DMS114 treated with DMSO at 0.1 percent for 48 hours (cell line): ENCODE results near the gene DLG4.

Experiments used
- DNase-seq: peaks from one replicate; lab custom pipeline; 2025; ENCODE audit not compliant: unreplicated experiment; lab: John Stamatoyannopoulos, UW

The DLG4 gene

GRCh38 chr17:7219812-7220592, at the start of gene DLG4, which contains the start of gene ACADVL:
Gene DLG4 (minus strand): TSS chr17:7219836.
Gene ACADVL (plus strand): TSS chr17:7219938. CDS start chr17:7219985, 47 bp downstream.
- peak; percentile 55 for DNase-seq

- DNase-seq, result no peak
These were observed 47.1 kb upstream of the DLG4 start for GRCh38 chr17:7266784-7267183.

DNA sequence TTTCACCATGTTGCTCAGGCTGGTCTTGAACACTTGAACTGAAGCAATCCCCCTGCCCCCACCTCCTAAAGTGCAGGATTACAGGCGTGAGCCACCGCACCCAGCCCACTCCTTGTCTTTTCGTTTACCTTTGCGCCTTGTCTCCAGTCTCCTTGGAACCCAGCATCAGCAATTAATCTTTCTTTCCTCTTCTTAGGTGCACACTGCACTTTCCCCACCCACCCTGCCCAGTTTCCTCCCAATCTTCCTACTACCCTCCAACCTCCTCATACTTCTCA, 44.1 kb upstream of the DLG4 start:
- no peak for DNase-seq

- no peak for DNase-seq
These were observed 43.5 kb upstream of the DLG4 start for GRCh38 chr17:7262935-7263800.

GRCh38 chr17:7262192-7262934, 42.7 kb upstream of the DLG4 start, which contains the start of gene CLDN7:
Gene CLDN7 (minus strand): TSS chr17:7262478. CDS start chr17:7262043, 435 bp downstream.
- no peak for DNase-seq

DNA sequence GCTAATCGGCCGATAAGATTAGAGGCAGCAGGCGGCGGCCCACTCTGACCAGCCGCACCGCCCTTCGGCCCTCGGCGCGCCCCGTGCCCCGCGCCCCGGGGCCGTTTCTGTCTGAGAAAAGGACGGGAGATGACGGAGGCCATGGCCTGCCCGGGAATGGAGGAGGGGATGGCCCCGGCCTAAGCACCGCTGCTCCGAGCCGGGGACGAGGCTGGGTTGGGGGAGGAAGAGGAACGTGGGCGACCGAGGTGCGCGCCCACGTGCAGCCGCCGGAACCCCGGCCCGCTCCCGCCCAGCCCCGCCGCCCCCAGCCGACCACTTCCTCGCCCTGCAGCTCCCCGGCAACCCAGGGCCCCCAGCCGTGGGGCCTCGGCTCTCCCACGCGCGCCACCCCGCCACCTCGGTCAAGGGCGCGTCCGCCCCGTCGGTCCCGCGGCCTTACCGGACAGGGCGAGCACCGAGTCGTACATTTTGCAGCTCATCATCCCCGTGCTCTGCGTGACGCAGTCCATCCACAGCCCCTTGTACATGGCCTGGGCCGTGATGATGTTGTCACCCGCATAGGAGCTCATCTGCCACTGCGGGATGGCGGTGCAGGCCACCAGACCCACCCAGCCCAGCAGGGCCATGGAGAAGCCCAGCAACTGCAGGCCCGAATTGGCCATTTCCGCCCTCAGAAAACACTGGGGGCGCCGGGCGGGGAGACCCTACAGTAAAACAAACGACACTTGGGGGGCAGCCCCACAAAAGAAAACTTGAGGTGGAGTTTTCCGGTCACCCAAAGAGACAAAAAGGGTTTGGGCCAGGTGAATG, 41.9 kb upstream of the DLG4 start:
- no peak for DNase-seq

DNA sequence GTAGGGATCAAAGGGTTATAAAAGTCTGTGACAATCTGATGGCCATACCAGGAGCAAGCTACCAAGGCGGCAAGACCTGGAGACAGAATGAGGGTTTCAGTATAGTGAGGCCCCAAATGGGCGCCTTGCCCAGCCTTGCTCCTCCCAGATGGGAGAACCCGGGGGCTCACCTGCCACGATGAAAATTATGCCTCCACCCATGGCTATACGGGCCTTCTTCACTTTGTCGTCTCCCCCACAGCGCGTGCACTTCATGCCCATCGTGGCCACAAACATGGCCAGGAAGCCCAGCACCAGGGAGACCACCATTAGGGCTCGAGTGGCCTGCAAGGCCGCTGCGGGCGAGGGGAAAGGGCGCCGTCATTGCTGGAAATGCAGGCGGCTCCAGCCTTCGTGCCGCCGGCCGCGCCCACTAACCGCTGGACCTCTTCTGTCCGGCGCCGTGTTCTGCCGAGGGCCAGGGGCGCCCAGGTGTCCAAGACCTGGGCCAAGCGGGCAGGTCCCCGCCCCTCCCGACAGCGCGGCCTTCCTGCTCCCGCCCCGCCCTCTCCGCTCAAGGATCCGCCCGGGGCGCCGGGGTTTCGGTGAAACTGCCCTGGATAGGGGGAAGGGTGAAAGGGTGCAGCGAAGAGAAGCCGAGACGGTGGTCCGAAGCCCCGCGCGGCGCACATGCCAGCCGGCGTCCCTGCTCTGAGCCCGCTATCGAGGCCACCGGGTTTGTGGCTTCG, 41.2 kb upstream of the DLG4 start:
- DNase-seq, result no peak

DNA sequence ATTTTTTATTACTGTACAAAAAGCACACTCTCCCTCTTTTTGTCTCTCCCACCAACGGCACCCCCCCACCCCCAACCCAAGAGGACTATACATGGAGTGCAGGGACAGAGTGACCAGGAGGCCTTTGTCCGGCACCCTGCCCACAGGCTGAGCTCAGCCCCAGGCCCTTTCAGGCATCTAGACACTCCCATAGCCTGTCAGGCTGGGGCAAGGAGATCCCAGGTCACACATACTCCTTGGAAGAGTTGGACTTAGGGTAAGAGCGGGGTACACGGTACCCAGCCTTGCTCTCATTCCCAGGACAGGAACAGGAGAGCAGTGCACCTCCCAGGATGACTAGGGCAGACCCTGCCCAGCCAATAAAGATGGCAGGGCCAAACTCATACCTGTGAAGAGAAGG, 40.5 kb upstream of the DLG4 start:
- DNase-seq, result no peak

DNA sequence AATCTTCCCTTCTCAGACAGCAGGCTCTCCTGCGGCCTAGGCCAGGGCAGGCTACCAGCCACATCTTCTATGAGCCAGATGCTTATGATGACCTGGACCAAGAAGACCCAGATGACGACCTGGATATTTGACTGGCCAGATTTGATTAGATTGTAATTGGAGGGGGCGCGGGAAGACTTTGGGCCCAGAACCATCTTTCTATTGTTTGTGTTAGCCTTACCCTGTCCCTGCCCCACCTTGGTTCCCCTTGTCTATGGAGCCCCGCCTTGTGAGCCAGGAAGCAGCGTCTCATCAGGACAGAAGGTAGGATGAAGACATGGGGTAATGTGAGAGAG, 39.9 kb upstream of the DLG4 start:
- DNase-seq, result no peak

GRCh38 chr17:7258731-7259554, 39.3 kb upstream of the DLG4 start:
- no peak for DNase-seq

DNA sequence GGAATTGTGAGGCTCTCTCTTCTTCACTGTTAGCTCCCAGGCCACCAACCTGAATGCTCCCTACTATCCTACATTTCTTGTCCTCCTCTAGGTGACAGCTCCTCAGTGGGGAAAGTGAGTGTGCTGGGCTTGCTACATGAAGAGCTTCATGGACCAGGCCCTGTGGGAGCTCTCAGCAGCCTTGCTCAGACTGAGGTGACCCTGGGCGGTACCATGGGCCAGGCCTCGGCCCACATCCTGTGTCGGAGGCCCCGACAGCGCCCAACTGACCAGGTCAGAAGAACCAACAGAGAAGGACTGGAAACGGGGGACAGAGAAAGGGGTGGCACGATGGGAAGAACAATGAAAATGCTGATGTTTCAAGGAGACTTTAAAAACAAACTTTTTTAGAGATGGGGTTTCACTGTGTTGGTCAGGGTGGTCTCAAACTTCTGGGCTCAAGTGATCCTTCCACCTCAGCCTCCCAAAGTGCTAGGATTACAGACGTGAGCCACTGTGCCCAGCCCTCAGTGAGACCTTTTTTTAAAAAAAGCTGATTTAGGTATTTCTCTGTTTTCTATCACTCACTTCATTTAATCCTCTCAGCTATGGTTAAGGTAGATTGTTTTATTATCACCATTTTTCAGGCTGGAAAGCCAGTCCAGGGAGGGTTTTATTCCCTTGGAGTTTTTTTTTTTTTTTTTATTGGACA, 37.3 kb upstream of the DLG4 start:
- DNase-seq, result no peak

GRCh38 chr17:7254511-7254910, 34.9 kb upstream of the DLG4 start:
- DNase-seq, result no peak

- no peak for DNase-seq
These were observed 33.4 kb upstream of the DLG4 start for GRCh38 chr17:7253082-7253481.

DNA sequence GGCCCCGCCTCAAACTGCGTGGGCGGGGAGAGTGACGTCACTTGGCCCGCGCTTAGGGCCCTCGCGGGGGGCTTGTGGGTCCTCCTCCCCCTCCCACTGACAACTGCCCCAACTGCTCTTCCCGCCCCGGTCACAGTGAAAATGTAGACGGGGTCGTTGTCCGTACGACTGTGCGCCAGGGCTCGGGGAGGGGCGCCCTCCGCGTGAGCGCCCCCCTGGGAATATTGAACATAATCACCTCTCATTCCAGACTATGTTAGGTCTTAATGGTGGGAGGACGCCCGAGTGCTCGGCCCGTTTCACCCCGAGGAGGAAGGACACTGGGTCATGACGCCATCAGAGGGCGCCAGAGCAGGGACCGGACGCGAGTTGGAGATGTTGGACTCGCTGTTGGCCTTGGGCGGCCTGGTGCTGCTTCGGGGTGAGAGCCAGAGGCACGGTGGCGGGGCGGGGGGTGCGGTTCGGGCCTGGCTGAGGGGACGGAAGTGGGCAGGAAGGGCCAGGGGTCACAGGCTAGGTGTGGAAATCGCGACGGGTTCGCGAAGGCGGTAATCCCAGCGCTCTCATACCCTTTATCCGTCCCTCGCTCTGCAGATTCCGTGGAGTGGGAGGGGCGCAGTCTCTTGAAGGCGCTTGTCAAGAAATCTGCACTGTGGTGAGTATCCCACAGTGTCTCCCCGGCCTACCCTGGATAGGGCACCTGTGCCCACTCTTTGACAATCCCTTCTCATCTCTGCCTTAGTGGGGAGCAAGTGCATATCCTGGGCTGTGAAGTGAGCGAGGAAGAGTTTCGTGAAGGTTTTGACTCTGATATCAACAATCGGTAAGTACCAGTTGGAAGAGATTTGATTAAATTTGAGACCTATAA, 32.8 kb upstream of the DLG4 start, which contains the start of gene ELP5:
ELP5 (plus strand) TSS at position 40 of the 868 bp plus-strand sequence; CDS start at position 376, 336 bp downstream.
- DNase-seq, result peak; percentile 79

DNA sequence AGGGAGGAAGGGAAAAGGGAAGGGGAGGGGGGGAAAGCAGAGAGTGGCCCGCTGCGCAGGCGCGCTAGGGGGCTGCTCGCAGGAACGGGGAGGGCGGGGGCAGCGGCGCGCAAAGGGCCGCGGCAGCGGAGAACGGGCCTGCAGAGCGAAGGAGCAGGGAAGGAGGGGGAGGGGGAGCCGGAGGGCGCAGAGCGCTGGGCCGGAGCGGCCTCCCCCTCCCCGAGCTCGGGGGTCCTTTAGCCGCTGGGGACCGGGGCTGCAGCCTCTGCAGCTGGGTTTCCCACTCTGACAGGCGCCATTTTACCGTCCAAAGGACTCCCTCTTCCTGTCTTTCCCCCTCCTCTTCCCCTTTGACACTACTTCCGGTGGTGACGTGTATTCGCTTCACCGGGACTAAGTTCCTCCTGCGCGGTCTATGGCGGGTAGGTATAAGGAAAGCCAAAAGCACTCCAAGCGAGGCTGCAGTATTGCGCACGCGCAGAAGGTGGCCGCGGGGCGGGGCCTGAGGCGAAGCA, 32.1 kb upstream of the DLG4 start, which contains the start of gene CTDNEP1:
CTDNEP1 (minus strand) TSS at position 74 of the 515 bp plus-strand sequence. CDS start 438 bp downstream, outside the sequence.
- DNase-seq, result peak; percentile 96

DNA sequence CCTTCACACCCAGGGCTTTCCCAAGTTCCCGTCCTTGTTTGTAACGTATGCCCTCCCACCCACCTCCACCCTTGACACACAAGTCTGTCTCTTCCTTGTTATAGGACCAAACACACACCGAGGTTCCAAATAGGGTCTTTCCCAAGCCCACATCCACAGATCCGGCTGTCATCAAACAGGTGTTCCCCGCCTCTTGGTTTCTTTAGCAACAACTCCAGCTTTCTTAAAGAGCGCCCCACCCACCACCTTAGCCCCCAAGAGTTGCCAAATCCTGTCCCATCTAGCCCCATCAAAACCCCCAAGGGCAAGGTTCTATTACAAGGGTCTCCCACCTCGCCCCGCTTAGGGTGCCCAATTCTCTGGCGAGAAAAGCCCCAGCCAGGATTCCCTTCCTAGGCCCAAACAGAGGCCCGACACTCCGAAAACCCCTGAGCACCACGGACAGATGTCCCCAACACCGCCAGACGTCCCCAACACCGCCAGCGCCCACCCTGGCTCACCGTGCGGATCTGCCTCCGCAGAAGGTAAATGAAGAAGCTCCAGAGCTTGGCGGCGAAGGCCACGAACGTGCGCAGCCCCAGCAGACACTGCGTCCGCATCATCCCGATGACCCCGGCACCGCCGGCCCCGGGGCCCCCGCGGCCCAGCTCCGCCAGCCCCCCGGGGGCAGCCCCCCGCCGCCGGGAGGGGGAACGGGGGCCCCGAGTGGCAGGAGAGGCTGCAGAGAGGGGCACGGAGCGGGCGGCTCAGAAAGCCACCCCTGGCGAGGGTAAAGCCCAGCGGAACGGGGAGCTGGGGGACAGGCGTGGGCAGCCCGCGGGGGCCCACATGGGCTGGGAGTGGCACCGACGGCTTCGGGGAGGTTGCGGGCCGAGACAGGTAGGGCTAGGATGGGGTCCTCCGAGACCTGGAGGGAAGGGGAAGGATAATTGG, 31.3 kb upstream of the DLG4 start:
- DNase-seq, result no peak
